HFFc6 (cell line): ENCODE data around the gene IMMP2L. TPM values are rescaled to one million over a fixed set of nuclear protein-coding genes. Genes with fewer than 3 reads are reported as not detected.

Source experiments
- DNase-seq: peaks from one replicate; pipeline ENCODE4 v3.0.0-alpha.2; 2018
- H3K27ac Mint-ChIP-seq: 2 replicates; pipeline ENCODE4 v1.8.0; 2020; ENCODE audit warnings: mild to moderate bottlenecking, mixed read lengths
- H3K27me3 Mint-ChIP-seq: 2 replicates; pipeline ENCODE4 v1.8.0; 2021; ENCODE audit warnings: mild to moderate bottlenecking, moderate library complexity, mixed read lengths; ENCODE audit not compliant: insufficient read depth
- H3K36me3 Mint-ChIP-seq: 2 replicates; pipeline ENCODE4 v1.8.0; 2021; ENCODE audit warnings: low read depth, mixed read lengths
- H3K4me1 Mint-ChIP-seq: 2 replicates; pipeline ENCODE4 v1.8.0; 2020; ENCODE audit warnings: low read depth, mixed read lengths
- H3K4me3 Mint-ChIP-seq: 2 replicates; pipeline ENCODE4 v1.8.0; 2020; ENCODE audit warnings: mild to moderate bottlenecking, moderate library complexity, mixed read lengths
- H3K9me3 Mint-ChIP-seq: 2 replicates; pipeline ENCODE4 v1.8.0; 2020; ENCODE audit warnings: mild to moderate bottlenecking, mixed read lengths
- total RNA-seq, 6 experiments: library from RNA; stranded (reverse); fragmentation: NEBNext Ultra II Directional; extraction: Animal tissue kit (Norgen Biotek cat#: 25700); gene quantifications; 2 replicates in 1 of 6; 3 replicates in 5 of 6; pipeline ENCODE4 v1.2.3, GENCODE V29; 2021
- TF ChIP-seq, protein P1 (sequence below): fragments of 200-600 bp; sonication (generic); IDR thresholded peaks from 2 replicates; pipeline ENCODE4 v1.5.0; 2021; ENCODE audit warnings: antibody characterized with exemption, mild to moderate bottlenecking

Gene IMMP2L
- total RNA-seq, 6 experiments from 2014 or later: 7.2 to 13.6 (median 10.1) TPM

DNA sequence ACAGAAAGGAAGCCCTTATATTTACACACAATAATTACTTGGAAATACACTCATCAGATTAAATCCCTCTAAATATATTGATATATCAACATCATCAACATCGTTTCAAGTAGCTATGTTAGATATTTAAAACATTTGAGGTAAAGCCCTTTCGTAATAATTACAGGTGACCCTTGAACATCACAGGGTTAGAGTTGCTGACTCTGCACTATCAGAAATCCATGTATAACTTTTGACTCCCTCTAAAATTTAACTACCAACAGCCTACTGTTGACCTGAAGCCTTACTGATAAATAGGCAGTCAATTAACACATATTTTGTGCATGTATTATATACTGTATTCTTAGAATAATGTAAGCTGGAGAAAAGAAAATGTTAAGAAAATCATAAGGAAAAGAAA is 505.9 kb downstream of the IMMP2L start:
- H3K4me1 Mint-ChIP-seq: peaks cover 3% of the 10 kb centered on the region; the same call in 1 of the 2 replicates
- no peaks in the 10 kb centered on the region for H3K9me3 Mint-ChIP-seq
- TF ChIP-seq, protein P1, sequence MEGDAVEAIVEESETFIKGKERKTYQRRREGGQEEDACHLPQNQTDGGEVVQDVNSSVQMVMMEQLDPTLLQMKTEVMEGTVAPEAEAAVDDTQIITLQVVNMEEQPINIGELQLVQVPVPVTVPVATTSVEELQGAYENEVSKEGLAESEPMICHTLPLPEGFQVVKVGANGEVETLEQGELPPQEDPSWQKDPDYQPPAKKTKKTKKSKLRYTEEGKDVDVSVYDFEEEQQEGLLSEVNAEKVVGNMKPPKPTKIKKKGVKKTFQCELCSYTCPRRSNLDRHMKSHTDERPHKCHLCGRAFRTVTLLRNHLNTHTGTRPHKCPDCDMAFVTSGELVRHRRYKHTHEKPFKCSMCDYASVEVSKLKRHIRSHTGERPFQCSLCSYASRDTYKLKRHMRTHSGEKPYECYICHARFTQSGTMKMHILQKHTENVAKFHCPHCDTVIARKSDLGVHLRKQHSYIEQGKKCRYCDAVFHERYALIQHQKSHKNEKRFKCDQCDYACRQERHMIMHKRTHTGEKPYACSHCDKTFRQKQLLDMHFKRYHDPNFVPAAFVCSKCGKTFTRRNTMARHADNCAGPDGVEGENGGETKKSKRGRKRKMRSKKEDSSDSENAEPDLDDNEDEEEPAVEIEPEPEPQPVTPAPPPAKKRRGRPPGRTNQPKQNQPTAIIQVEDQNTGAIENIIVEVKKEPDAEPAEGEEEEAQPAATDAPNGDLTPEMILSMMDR: no peak
- DNase-seq: no peak
- no peak overlapping the region for H3K4me3 Mint-ChIP-seq
- no peaks in the 10 kb centered on the region for H3K36me3 Mint-ChIP-seq
- H3K27ac Mint-ChIP-seq: no peak overlapping the region
- H3K27me3 Mint-ChIP-seq: no peaks in the 10 kb centered on the region

- Mint-ChIP-seq H3K36me3 (no peaks in the 10 kb centered on the region), H3K9me3 (no peaks in the 10 kb centered on the region), H3K27ac (no peak overlapping the region), H3K27me3 (no peaks in the 10 kb centered on the region), H3K4me1 (peaks cover 16% of the 10 kb centered on the region; the same call in 1 of the 2 replicates), H3K4me3 (no peak overlapping the region)
- TF ChIP-seq, protein P1: no peak
- DNase-seq: no peak
These were observed 509.3 kb downstream of the IMMP2L start for GRCh38 chr7:111053035-111053434.

DNA sequence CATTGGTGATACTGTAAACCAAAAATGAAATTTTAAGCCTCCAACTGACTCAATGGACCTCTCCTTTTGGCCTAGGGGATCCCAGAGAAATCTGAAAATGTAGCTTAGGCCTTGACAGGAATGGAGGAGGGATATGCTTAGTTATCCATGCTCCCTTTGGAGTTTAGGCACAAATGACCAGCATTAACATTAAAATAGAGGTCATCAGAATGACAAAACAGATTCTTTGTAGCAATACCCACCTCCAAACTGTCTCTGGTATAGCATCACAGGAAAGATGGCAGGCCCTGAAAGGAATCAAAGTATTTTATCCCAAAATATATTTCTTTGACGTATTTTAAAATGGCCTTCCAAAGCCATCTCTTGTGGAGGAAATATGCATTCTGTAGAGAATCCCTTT is 510.5 kb downstream of the IMMP2L start:
- no peak overlapping the region for H3K4me3 Mint-ChIP-seq
- H3K36me3 Mint-ChIP-seq: no peaks in the 10 kb centered on the region
- DNase-seq: no peak
- no peaks in the 10 kb centered on the region for H3K27me3 Mint-ChIP-seq
- H3K27ac Mint-ChIP-seq: no peak overlapping the region
- TF ChIP-seq, protein P1: no peak
- peaks cover 16% of the 10 kb centered on the region; the same call in 1 of the 2 replicates for H3K4me1 Mint-ChIP-seq
- no peaks in the 10 kb centered on the region for H3K9me3 Mint-ChIP-seq

- no peak overlapping the region for H3K4me3 Mint-ChIP-seq
- no peak overlapping the region for H3K27ac Mint-ChIP-seq
- no peaks in the 10 kb centered on the region for H3K36me3 Mint-ChIP-seq
- no peaks in the 10 kb centered on the region for H3K27me3 Mint-ChIP-seq
- no peak for DNase-seq
- TF ChIP-seq, protein P1: no peak
- H3K4me1 Mint-ChIP-seq: peaks cover 16% of the 10 kb centered on the region; the same call in 1 of the 2 replicates
- H3K9me3 Mint-ChIP-seq: no peaks in the 10 kb centered on the region
These were observed 511.3 kb downstream of the IMMP2L start for GRCh38 chr7:111050875-111051416.

GRCh38 chr7:111049971-111050680 is 512.2 kb downstream of the IMMP2L start:
- no peak overlapping the region for H3K27ac Mint-ChIP-seq
- no peaks in the 10 kb centered on the region for H3K36me3 Mint-ChIP-seq
- peaks cover 16% of the 10 kb centered on the region; the same call in 1 of the 2 replicates for H3K4me1 Mint-ChIP-seq
- no peak overlapping the region for H3K4me3 Mint-ChIP-seq
- no peak for DNase-seq
- no peaks in the 10 kb centered on the region for H3K9me3 Mint-ChIP-seq
- TF ChIP-seq, protein P1: no peak
- no peaks in the 10 kb centered on the region for H3K27me3 Mint-ChIP-seq
